ENCODE measurements around the gene ADH7.
"Not testable (repeated sequence)": the region's sequence is repeated elsewhere in the genome, so short reads cannot be mapped to it uniquely, and the experiment has no call there.

The ADH7 gene

DNA sequence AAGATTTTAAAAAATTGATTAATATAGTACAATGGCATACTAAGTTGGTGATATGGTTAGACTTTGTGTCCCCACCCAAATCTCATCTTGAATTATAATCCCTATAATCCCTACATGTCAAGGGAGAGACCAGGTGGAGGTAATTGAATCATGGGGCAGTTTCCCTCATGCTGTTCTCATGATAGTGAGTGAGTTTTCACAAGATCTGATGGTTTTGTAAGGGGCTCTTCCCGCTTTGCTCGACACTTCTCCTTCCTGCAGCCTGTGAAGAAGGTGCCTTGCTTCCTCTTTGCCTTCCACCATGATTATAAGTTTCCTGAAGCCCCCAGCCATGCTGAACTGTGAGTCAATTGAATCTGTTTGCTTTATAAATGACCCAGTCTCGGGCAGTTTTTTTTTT lies 20.2 kb downstream of the ADH7 start:
- not testable (repeated sequence) for DNase-seq

DNA sequence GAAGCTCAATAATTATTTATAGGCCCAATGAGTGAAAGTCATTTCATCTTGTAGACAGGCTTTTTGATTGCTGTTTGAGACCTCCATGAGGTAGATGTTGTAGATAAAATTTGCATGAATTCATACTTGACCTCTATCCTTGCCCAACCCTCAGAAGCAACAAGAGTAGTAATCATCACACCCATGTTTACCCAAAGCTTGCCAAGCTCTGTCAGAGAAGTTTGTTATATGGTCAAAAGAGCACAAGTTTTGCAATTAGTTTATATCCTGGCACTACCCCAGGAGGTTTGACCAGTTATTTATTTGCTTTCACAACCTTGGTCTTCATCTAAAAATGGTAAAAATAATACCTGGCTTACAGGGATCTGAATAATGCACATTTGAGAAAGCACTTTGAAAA lies 20.7 kb downstream of the ADH7 start:
- DNase-seq: no peak

DNA sequence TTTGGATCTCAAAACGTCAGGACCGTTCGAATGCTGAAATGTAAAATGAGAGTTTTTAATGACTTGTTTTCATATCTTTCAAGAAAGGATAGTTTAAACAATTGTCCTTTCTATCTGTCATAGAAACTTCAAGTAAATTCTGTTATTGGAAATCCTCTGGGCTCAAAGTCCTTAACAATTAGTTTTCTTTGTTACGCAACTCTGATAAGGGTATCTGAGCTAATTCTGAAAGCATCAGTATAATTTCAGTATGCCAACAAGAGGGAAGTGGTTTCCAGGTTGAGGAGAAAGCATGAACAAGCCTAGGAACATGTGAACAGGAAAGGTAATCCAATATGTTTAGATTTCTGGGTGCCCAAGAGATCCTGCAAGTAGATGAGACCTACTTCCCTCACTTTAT lies 22.0 kb downstream of the ADH7 start:
- DNase-seq: no peak

DNA sequence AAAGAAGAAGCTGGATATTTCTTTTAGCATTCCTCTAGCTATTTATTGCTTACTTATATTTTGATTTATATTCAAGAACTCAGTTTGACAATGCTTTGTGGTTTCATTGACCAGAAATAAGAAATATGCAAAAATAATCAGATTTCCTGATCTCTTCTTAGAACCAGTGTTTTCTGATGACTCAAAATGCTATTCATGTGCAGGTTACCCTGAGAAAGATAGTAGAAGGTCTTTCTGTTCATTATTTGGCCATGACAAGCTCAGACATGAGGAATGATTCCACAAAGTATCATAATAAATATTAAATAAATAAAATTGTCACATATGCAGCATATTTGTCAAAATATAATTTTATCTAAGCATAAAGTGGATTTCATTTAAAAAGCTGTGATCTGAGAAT lies 24.1 kb downstream of the ADH7 start:
- DNase-seq: no peak

DNA sequence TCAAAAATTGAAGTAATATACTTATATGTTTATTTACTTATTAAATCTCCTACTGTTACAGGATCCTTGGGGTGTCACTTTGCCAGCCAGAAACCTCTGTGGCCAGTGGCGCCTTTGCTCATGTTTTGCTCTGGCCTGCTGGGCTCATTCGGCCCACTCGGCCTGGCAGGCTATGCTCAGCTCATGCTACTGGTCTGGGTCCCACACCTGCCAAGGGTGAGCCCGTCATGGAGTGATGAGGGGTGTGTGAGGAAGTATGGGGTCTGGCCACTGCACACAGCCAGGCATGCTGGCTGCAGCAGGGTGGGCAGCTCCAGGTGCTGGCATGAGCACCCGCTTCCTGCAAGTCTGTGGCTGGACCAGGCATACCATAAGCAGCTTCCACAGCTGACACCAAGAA lies 25.1 kb downstream of the ADH7 start:
- DNase-seq: no peak

DNA sequence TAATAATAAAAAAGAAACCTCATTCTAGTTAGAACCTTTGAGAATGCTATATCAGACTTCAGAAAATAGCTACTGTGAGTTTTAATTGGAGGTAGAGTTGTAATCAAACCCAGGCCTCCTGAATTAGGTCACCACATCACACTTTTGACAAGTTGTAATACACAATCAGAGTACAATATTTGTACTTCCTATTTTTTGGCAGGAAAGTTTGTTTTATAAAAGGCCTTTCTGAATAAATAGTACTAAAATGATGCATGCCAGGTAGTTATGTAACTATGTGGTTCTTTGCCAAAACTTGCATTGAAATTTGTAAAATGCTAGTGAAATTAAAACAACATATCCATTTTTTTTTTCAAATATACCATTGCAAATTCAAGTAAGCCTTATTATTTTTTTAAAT lies 26.8 kb downstream of the ADH7 start:
- no peak for DNase-seq

DNA sequence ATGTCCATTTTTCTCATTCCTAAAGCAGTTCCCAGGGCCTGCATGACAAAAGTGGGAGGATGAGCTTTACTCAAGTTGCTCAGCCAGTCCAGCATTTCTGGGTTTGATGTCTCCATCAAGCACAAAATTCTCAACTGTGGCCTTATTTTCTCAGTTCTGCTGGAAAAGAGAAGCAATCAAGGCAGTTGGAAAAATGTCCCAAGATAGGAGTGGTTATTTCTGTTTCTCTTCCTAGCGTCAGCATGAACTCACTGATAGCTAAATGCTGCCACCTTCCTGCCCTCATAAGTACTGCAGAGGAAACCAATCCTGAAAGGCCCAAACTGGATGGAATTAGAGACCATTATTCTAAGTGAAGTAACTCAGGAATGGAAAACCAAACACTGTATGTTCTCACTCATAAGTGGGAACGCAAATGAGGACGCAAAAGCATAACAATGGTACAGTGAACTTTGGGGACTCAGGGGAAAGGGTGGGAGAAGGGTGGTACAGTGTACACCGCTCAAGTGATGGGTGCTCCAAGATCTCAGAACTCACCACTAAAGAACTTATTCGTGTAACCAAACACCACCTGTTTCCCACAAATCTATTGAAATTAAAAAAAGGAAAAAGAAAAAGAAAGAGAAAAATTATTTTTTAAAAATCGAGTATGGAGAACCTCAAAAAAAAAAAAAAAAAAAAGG lies 29.6 kb downstream of the ADH7 start:
- DNase-seq: peak; percentile 1

DNA sequence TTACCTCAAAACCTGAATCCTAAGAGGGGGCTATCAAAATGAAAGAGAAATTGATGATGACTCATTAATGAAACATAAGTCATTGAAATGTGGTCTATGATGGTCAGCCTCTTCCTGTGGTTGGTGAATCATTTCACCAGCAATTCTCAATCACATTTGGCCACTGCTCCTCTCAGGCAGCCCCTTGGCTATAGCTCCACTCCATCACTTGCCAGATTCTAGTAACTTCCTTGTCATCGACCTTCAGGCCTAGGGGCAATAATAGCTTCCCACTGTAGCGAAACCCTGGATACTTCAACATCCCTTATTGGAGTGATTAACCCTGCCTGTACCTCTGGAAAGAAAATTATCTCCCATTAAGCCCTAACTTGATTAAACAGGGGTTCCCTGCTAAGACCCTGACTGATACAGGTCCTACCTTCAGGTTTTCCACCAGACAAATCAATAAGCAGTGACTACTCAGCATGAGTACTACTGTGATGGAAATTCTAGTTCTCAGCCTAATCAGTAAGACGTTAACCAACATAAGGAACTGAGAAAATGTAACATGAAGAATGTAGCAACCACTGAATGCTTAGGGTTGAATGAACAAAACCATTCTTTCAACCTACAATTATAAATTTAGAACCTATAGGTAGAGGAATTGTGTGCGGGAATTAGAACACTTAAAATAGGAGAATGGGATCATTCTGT lies 30.4 kb downstream of the ADH7 start:
- DNase-seq: no peak

DNA sequence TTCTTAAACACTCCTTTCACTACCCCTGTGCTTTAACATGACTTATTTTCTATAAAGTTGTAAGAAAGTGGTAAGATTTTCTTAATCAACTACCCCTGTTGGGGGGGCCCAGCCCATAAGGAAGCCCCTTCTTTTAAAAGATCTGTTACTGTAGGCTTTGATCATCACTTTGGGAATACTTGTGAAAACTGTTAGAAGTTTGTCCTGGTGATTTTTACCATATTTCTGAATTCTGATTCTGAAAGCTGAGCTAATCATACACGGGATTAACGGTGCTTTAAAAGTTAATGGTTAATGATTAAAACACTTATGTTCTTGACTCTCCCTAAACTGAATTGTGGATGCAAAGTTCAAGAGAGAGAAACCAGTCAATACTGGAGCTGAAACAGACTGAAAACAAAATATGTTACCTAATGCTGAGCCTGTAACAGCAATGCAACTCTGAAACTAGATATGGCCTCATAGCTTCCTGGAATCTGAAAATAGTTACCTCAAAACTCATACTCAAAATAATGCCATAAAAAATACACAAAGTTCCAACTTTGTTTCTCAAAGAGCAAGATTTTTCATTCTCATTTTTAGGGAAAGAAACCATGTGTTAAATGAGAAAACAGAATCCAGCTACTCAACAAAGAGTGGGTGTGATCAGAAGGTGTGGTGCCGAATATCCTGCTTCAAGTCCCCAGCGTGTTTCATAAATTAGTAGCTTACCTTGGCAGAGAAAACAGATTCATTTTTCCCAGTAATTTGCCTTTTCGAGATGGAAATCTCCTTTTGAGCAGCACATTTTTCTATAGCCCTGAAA lies 31.6 kb downstream of the ADH7 start:
- DNase-seq: no peak

DNA sequence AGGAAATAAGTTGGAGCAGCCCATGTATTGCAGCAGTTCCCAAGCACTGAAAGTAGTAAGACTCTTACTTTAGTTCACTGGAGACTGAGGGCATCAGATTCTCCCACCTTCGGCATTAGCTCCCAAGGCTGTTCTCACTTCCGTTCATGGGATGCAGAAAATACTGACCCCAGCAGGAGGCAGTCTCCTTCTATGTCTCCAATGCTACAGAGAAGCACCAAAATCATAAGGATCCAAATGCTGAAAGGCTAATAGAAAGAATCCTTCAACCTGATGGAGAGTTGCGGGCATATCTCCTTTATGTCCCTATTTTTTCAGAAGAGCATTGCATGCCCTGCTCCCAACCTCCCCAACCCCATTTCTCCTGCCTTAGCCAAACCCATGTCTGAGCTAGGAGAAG lies 32.4 kb downstream of the ADH7 start:
- no peak for DNase-seq

DNA sequence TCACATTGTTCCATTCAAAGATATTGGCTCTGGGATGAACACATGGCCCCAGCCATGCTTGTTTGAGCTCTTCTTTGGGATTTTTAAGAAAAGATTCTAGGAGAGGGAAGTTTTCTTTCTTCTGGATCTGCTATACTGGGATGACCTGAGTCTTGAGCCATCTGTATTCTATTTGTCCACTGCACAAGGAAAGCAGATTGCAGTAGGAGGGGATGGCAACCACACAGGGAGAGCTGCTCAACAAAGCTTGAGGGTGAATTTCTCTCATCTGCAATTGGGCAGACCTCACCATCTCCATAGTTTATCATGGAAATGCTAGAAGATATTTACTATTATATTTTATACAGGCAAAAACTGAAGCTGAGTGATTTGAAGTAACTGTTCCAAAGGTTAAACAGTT lies 34.3 kb downstream of the ADH7 start:
- no peak for DNase-seq

DNA sequence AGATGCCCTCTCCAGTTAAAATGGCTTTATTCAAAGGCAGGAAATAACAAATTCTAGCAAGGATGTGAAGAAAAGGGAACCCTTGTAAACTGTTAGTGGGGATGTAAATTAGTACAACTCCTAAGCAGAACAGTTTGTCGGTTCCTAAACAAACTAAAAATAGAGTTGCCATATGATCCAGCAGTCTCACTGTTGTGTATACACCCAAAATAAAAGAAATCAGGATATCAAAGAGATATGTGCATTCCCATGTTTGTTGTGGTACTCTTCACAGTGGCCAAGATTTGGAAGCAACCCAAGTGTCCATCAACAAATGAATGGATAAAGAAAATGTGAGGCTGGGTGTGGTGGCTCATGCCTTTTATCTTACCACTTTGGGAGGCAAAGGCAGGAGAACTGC lies 36.1 kb downstream of the ADH7 start:
- no peak for DNase-seq

DNA sequence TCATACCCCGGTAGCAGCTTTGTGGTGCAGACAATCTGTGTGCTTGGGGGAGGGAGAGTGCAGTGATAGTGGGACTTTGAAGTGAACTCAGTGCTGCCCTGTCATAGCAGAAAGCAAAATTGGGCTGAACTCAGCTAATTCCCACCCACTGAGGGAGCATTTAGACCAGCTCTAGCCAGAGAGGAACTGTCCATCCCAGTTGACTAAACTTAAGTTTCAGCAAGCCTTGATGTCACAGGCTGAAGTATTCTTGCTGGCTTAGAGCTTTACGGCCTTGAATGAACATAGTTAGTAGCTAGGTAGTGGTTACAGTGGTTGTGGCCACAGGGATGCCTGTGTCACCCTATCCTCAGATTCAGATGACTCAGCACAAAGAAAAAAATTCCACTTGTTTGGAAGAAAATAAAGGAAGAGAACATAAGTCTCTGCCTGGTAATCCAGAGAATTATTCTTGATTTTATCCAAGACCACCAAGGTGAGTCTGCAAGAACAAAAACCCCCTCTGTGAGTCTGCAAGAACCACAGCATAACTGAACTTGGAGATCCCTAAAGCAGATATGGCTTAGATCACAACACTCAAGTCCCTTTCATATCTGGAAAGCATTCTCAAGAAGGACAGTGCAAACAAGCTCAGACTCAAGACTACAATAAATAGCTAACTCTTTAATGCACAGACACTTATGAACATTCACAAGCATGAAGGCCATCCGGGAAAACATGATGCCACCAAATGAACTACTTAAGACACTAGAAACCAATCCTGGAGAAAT lies 39.4 kb downstream of the ADH7 start:
- no peak for DNase-seq

DNA sequence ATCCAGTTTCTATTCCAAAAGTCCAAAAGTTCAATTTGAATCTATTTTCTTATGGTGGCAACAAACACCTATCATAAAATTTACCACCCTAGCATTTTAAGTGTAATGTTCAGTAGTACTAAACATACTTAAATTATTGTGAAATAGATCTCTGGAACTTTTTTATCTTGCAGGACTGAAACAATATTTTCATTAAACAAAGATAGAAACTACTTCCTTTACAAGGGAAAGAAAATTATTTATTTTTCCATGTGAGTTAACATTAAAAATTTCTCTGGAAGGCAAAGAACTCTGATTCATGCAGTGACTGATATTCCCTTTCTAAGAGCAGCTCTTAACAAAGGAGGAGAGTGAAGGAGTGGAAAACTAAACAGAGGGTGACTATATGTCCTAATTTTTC lies 40.2 kb downstream of the ADH7 start:
- no peak for DNase-seq

DNA sequence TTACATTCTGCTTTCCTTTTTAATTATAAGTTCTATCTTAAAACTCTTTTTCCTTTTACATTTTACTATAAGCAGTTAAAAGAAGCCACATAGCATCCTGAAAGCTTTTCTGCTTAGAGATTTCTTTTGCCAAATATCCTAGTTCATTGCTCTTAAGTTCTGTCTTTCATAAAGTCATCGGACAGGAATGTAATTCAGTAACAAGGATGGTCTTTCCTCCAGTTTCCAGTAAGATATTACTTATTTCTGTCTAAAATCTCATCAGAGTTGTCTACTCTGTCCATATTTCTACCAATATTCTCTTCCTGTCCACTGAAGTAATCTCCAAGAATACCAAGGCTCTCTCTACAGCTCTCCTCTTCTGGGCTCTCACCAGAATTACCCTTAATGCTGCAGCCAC lies 45.1 kb downstream of the ADH7 start:
- DNase-seq: no peak

DNA sequence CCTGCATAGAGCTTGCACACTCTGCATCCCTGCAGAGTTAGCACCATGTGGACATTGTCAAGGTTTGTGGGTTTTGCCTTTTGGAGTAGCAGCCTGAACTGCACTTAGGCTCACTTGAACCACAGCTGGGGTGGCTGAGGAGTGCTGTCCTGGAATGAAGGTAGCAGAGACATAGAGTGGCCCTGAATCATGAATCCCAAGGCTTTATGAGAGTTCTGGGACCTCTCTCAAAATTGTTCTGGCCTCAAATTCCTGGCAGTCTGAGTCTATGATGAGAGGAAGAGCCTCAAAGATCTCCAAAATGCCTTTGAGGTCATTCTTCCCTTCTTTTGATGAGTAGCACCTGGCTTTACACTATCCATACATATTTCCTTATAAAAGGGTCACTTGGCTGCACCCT lies 45.5 kb downstream of the ADH7 start:
- no peak for DNase-seq

DNA sequence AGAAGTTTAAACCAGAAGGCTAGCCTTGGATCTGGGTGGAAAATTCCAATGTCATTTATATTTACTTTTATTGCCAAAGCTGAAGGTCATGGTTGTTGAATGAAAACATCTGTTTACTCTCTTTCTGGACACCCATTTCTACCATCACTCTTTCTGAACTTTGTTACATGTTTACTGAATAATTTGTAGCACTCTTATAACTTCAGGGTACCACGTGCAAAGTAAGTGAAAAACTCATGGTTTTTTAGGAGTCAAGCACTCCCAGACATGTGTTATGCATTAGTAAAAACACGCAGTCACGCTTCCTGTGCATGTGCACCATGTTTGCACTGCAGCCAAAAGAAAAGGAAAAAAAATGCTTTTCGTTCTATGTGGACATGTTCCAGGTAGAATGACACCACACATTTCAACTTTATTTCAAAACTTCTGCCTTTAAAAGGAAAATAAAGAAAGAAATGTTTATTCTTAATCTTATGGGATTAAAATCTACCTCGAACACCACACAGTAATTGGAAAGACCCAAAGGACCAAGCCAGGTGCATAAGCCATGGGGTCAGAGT lies 51.2 kb downstream of the ADH7 start:
- no peak for DNase-seq

DNA sequence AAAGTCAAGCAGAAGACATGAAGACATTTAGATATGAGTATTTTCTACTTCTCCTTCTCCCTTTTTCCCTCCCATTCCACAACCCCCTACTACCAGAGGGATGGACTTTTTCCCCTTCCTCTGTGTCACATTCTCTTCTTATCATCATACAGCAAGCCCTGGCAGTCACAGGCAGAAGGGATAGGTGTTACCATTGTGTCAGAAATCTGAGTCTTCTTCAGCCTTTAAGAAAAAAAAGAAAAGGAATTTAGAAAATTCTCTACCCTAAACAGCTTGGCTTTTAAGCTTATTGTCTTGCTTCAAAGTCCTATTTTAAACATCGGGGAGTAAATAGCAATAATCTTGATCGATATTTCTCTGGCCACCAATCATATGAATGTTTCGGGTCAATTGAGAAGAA lies 51.7 kb downstream of the ADH7 start:
- no peak for DNase-seq

DNA sequence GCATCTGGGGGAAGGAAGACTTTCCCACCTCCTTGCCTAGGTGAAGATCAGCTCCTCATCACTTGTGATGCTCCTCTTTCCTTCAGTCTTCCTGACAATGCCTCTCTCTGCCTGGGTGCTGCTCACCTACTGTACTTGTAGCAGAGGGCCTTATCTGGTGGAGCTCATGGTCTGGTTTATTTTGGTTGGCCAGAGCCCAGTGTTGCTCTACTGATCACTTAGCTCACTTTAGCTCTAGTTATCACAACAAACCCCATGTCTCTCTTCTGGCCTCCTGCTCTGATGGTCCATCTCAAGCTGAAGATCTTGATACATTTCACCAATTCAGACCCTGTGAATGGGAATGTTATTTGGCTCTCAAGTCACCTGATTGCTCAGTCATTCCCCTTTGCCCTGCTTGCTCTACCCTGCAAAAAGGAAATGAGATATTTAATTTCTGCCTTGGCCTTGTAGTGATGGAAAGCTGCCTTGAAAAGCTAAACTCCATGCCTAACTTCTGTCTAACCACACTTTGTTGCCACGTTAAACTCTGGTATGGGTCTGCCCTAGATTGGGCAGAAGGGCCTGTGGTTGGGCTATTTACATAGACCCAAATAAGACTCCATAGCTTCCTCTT lies 52.3 kb downstream of the ADH7 start:
- no peak for DNase-seq

DNA sequence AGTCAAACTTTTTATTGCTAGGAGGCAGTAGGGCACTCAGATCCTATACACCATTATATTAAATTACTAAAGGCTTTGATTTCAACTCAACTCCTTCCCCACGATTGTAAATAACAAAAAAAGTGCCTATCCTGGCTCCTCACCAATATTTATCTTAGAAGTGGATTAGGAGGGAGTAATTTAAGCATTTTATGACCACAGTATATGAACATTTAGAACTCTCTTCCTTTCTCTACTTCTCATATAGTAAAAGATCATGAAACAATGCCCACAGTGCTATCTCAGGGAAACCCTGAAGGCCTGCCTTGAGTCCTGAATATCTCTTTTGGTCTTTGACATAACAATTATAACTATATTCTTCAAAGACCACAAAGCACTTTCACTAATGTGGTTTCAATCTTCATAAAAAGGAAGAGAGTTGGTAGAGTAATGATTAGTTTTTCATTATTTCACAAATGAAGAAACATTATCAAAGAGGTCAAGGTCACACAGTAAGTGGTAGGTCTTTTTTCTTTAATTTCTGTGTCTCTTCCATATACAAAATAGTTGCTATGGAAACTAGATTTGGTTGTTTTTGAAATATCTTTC lies 53.5 kb downstream of the ADH7 start:
- DNase-seq: no peak

DNA sequence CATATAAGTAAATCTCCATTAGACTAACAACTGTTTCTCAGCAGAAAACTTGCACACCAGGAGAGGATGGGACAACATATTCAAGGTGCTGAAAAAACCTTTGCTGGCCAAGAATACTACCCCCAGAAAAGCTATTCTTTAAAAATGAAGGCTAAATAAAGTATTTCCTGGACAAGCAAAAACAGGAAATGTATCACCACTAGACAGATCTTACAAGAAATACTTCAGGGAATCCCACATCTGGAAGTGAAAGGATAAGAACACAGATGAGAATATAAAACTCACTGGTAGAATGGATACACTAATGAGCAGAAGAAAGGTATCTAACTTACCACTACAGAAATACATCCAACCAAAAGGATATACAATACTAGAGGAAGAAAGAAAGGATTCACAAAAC lies 55.6 kb downstream of the ADH7 start:
- DNase-seq: no peak

DNA sequence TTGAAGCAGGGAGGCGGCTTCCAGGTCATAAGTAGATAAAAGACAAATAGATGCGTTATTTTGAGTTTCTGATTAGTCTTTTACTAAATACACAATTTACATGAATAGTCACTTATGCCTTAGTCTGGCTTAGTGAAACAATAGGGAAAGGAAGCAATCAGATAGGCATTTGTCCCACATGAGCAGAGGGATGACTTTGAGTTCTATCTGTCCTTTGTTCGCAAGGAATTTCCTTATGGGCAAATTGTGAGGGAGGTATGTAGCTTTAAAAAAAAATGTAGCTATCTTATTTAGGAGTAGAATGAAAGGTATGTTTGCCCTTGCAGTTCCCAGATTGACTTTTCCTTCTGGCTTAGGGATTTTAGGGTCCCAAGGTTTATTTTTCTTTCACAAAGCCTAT lies 56.3 kb downstream of the ADH7 start:
- DNase-seq: no peak
